NCI-H524 treated with DMSO at 0.1 percent for 48 hours (cell line): ENCODE measurements around the gene SYNE3.
"Not testable (repeated sequence)": the region's sequence is repeated elsewhere in the genome, so short reads cannot be mapped to it uniquely, and the experiment has no call there.

ENCODE experiments used
- DNase-seq: peaks from one replicate; lab custom pipeline; 2025; lab: John Stamatoyannopoulos, UW

SYNE3 gene

DNA sequence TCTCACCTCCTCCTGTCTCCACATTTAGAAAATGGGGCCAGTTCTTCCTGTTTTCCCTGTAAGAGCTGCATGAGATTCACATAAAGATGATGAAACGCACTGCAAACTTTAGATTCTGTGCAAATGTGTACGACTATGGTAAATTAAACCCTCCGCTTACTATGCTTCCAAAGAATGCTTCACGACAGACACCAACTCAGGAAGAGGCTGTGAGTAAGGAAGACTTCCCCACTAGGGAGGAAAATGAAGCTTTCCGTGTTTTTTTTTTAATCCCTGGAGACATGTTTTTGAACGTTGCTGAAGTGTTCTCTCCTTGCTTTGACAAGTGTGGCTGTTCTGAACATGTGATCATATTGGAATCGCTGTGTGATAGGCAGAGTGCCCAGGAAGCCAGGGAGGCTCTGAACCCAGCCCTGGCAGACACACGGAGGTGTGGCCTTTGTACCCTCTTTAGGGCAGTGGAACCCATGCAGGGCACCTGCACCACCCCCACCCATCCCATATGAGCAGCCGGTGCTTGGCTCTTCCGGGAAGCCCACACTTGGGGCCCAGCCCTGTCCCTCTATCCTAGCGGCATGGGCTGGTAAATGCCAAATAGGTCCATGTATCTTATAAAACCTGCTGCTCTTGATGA is 7.5 kb upstream of the SYNE3 start:
- DNase-seq, result no peak

- DNase-seq, result no peak
Measured at GRCh38 chr14:95523051-95523814, 6.8 kb upstream of the SYNE3 start.

GRCh38 chr14:95522556-95522955 is 6.1 kb upstream of the SYNE3 start:
- no peak for DNase-seq

DNA sequence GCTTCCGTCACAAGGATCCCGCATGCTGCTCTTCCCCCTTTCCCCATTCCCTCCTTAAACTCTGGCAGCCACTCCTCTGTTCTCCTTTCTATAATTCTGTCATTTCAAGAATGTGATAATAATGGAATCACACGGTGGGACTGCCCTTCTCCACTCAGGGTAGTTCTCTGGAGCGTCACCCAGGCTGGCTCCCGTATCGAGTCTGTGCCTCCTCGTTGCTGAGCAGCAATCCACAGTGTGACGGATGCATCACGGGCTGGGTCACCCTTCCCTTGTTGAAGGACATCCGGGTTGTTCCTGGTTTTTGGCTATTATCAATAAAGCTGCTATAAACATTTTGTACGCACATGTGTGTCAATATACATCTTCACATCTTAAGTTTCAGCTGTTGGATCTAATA is 5.7 kb upstream of the SYNE3 start:
- DNase-seq, result no peak

DNA sequence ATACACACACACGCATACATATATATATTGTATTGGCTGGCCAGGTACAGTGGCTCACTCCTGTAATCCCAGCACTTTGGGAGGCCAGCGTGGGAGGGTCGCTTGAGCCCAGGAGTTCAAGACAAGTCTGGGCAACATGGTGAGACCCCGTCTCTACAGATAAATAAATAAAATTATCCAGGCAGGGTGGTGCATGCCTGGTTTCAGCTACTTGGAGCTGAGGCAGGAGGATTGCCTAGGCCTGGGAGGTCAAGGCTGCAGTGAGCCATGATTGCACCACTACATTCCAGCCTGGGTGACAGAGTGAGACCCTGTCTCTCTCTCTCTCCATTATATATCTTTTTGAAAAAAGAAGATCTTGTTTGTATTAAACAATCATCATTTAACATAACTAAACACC is 4.6 kb upstream of the SYNE3 start:
- DNase-seq, result no peak

GRCh38 chr14:95520346-95520745 is 3.9 kb upstream of the SYNE3 start:
- no peak for DNase-seq

GRCh38 chr14:95519699-95520098 is 3.2 kb upstream of the SYNE3 start:
- no peak for DNase-seq

- no peak for DNase-seq
Measured at GRCh38 chr14:95518045-95518751, 1.7 kb upstream of the SYNE3 start.

GRCh38 chr14:95515596-95516552 is 576 bp downstream of the SYNE3 start:
- peak; percentile 29 for DNase-seq

- no peak for DNase-seq
Measured at GRCh38 chr14:95515080-95515489, 1.4 kb downstream of the SYNE3 start.

GRCh38 chr14:95514131-95515079 is 2.0 kb downstream of the SYNE3 start:
- no peak for DNase-seq

DNA sequence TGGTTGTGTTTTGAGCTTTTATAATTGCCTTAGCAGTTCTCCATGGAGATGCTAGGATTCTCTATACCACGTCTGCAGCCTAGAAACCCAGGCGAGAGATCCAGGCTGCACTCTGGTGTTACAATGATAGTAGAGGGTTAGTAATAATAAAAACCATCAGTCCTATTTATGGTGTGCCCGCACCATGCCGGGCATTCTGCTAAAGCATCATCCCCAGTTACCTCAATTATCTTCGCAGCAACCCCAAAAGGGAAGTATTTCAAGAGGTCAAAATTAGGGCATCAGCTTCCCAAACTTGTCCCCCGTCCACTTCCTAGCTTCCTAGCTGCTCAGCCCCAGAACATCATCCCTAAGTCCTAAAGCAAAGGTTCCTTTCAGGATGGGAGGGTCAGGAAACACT is 3.2 kb downstream of the SYNE3 start:
- no peak for DNase-seq

- DNase-seq, result no peak
Measured at GRCh38 chr14:95511687-95512086, 4.8 kb downstream of the SYNE3 start.

- DNase-seq, result no peak
Measured at GRCh38 chr14:95510804-95511203, 5.6 kb downstream of the SYNE3 start.

DNA sequence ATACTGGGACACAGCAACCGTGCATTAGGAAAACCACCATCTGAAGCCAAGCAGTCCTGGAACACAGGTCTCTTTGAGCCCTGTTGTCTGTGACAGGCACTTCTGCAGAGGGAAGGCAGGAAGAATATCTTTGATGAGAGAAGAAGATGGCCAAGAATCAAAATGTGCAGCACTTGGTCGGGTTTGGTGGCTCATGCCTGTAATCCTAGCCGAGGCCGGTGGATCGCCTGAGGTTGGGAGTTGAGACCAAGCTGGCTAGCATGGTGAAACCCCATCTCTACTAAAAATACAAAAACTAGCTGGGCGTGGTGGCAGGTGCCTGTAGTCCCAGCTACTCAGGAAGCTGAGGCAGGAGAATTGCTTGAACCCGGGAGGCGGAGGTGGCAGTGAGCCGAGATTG is 6.1 kb downstream of the SYNE3 start:
- not testable (repeated sequence) for DNase-seq

- no peak for DNase-seq
Measured at GRCh38 chr14:95509495-95509894, 7.0 kb downstream of the SYNE3 start.

DNA sequence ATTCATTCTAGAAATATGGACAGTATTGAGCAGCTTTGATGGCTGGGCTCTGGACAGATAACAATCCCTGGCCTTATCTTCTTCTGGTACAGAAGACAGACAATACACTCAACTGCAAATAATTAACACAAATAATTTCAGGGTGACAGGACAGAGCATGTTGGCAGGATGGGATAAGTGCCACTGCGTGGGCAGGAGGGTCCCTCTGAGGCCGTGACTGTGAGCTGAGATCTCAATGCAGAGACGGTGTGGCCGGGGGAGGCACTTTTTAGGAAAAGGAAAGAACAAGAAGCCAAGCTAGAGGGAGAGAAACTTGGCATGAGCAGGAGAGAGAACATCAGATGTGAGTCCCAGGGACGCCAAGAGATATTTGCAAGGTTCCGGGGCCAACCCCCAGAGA is 8.1 kb downstream of the SYNE3 start:
- no peak for DNase-seq

- DNase-seq, result no peak
Measured at GRCh38 chr14:95507701-95508103, 8.7 kb downstream of the SYNE3 start.

DNA sequence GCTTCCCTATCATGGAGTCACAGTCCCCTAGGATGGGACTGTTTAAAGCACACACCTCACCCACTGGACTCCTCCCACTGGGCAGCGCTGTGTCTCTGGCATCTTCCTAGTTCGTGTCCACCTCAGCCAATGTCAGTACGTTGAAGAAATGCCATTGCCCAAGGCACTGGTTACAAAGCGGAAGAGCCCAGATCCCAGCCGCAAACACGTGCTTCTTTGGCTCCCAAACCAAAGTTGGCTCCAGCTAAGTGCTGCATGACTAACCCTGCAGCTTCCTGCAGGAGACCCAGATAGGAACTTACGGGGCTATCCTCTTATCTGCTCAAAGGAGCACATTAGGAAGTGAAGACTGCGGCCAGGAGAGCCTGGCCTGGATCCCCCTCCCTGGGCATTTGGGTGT is 9.3 kb downstream of the SYNE3 start:
- DNase-seq, result no peak

- no peak for DNase-seq
Measured at GRCh38 chr14:95505030-95505589, 11.3 kb downstream of the SYNE3 start.
